Astrocyte of the hippocampus (primary cell): ENCODE data around the gene GLIS1.

Experiments
- DNase-seq: peaks from one replicate; pipeline ENCODE4 v3.0.0; 2011; ENCODE audit warnings: low read depth, low spot score

GLIS1 gene

DNA sequence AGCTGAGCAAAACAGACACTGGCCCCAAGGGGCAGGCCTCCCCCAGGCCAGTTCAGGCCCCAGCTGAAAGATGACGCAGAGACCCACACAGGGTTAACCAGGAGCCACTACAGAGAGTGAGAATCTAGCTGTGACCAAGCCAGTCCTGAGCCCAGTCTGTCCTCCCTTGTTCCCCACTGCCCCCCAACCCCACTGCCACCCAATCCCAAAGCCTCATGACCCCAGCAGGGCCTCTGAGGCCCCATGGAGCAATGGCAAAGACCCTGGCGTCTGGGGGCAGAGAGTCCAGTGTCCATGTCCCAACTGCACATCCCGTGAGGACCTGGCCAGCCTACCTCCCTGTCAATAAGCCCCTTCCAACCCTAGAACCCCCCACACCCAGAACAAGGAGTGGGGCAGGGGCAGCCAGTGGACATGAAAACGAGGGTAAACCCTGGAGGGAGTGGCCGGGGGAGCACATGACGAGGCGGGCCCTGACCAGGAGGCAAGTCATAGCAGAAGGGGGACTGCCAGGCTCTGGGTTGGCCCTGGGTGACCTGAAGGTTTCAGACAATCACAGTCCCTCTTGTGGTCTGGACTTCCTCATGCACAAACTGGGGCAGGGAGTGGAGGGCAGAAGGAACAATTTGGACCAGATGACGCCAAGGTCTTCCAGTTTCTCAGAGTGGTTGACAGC lies 100.5 kb downstream of the GLIS1 start:
- DNase-seq, result no peak

DNA sequence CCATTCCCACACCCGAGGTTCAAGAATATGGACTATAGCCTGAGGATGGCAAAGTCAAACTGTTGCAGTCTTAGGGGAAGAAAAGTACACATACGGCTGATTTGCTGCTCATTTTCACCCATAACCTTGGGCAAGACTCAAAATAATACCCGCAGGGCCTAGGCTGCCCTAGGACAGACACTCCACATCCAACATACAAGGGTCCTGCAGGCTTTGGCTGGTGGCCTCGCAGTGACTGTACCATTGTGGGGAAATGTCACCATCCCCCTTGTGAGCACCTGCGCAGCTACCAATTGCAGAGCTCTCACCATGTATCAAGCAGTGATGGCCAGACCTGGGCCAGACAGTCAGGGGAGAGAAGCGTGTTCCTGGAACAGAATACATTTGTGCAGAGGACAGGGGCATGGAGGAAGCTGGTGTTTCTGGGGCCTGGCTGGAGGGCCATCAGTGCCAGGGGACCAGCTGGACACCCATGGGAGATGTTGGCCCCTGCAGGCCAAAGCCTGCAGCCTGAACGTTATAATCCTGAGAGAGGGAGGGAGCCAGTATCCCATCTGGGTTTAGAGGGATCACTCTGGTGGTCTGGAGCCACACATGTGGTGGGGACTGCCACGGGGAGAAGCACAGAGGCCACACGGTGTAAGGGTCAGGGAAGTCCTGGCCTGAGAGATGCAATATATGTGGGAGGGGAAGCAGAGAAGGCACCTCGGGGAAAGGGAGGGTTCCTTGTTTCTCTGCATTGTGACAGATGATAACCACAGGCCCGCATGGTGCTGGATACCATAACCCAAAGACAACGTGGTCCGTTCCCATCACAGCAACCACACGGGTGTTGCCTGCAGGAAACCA lies 101.2 kb downstream of the GLIS1 start:
- DNase-seq, result no peak

DNA sequence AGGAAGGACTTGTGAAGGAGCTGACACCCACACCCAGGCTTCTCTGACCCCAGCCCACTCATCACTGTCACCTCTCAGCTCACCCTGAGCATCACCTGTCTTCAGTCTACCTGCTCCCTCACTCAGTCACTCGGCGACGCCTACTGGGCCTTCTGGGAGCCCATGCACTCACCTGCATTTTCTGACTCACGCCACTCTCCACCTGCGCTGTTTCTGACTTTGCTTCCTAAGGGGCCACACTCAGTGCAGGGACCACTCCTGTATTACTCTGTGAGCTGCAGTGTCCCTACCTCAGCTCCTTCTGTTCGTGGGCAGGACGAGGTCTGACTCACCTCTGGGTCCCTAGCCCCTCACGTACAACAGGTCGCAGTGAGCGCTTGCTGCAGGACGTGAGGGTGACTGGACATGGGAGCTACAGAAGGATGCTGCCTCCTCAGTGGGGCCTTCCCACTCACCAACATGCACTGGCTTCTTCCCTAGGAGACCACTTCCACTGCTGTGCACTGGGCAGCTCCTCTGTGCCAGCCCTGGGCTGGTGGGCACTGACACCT lies 102.3 kb downstream of the GLIS1 start:
- no peak for DNase-seq

DNA sequence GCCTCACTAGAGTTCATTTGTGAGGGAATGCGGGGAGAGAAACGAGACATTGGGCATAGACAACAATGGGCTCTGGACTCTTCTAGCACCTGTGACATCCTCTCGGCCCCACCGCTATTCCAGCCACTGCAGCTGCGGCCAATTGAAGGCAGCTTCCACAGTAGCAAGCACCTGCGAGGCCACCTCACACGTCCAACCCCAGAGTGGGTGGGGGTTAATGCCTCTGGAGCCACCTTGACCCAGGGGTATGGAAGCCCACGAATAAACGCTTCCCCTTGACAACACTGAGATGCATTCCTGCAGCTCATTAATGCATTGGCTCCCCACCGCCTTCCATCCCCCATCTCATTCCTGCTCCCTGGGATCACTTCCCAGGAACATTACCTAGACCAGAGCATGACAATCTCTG lies 104.4 kb downstream of the GLIS1 start:
- DNase-seq, result no peak

DNA sequence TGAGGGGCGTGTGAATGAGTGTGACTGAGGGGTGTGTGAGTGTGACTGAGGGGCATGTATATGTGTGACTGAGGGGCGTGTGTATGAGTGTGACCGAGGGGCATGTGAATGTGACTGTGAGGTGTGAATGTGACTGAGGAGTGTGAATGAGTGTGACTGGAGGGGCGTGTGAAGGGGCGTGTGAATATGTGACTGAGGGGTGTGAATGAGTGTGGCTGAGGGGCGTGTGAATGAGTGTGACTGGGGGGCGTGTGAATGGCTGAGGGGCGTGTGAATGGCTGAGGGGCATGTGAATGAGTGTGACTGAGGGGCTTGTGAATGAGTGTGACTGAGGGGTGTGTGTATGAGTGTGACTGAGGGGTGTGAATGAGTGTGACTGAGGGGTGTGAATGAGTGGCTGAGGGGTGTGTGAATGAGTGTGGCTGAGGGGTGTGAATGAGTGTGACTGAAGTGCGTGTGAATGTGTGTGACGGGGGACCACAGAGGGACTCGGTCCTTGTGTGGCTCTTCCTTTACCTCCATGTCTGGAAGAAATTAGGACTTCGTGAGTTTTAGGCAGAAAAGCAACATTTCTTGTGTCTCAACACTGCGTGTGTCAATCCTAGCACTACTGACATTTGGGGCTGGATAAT lies 105.8 kb downstream of the GLIS1 start:
- DNase-seq, result no peak

DNA sequence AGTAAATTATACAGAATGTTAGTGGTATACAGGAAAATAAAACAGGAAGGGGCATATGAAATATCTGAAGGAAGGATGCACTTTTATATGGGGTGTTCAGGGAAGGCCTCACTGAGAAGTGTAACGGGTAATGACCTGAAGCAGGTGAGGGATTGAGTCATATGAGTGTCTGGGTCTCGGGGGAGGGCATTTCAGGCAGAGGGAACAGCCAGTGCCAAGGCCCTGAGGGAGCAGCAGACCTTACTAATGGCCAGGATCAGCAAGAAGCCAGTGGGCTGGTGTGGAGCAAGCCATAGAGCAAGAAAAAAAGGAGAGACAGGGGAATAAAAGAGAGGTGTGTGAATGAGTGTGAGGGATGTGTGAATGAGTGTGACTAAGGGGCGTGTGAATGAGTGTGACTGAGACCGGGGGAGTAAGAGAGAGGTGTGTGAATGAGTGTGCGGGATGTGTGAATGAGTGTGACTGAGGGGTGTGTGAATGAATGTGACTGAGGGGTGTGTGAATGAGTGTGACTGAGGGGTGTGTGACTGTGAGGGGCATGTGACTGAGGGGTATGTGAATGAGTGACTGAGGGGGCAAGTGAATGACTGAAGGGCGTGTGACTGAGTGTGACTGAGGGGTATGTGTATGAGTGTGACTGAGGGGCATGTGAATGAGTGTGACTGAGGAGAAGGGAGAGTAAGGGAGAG lies 107.2 kb downstream of the GLIS1 start:
- no peak for DNase-seq

DNA sequence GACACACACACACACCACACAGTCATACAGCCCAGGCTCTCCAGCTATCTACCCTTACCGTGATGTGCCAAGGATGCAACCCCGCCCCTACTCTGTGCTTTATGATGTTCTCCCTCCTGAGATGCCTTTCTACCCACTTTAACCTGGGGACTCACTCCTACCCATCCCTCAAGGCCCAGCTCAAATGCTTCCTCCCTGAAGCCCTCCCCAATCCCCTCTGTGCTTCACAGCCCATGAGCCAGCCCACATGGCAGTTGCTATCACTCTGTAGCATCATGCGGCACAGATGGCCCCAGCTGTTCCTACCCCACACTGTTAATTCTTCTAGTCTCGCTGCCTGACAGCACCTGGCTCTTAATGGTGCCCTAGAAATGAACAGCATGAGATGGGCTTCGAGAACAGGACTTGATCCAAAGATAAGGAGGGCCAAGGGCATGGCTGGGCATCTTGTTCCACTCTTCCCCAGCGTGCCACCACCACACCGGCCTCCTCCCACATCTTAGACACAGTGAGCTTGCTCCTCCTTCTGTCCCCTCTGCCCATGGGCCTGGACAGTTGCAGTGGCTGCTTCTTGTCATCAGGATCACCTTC lies 109.8 kb downstream of the GLIS1 start:
- no peak for DNase-seq

DNA sequence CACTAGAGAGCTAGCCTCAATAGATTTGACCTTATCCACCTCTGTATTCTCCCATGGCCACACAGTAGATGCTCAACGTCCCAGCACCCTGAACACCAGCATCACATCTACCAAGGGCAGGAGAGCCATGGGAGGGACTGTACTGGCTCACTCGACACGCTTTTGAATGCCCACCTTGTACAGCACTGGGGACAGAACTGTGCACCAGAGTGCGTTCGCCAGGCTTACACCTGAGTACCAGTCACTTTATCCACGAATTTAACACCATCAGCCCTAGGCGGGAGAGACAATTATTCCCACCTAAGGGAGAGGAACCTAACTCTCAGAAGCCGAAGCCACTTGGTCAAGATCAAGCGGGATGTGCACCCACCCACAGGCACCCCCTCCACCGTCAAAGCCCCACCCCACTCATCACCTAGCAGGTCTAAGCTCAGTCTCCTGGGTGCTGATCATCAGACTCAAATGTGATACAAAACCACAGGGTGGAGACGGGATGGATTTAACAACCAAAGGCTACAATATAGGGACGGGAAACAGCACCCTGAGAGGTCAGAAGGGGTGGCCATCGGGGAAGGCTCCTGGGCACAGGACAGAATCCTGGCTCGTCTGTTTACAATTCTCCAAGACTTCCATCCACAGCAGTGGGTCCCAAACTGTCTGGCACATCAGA lies 110.5 kb downstream of the GLIS1 start:
- DNase-seq, result no peak

DNA sequence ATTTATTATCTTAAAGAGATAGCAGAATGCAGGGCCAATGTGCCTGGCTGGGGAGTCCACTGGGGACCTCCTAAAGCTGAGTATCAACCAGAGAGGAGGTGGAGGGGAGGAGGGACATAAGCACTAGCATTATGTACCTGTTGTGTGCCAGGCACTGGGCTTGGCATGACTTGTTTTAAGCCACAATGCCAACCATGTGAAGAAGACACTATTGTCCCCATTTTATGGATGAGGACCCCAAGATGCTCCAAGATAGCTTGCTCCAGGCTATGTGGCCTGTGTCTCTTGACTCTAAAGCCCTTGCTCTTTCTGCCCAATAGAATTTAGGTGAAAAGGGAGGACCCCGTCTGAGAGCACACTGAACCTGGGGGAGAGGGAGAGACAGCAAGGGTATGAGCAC lies 111.3 kb downstream of the GLIS1 start:
- no peak for DNase-seq

DNA sequence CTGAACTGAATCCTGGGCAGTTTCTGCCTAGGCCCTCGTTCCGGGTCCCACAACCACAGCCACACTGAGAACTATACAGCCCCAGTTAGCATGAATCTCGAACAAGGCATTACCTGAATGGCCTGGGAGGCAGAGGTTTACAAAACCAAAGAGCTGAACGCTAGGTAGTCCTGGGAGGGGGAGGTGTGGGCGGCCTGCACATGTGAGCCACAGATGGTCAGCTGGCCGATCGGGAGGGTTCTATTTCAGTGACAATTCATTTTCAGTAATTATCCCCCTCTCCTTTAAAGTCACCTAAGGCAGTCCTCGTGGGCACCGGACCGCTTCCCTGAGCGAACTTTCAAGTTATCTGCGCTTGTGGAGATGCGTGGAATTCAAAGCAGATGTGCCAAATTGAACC lies 111.9 kb downstream of the GLIS1 start:
- no peak for DNase-seq

DNA sequence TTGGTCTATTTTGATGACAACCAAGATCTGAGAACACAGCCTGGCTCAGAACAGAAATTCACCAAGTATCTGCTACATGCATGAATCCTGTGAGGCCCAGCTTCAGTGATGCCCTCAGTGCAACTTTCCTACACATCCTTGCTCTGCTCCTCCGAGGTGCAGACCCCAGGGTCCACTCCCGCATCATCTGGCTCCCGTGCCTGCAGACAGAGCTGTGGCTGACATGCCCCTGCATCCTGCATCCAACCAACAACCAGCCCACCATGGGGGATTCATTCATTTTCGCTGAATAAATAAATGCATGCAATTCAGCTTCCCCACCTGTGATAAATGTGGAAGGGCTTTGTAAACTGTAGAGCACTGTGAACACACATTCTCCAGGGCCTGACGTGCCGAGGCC lies 112.3 kb downstream of the GLIS1 start:
- no peak for DNase-seq

DNA sequence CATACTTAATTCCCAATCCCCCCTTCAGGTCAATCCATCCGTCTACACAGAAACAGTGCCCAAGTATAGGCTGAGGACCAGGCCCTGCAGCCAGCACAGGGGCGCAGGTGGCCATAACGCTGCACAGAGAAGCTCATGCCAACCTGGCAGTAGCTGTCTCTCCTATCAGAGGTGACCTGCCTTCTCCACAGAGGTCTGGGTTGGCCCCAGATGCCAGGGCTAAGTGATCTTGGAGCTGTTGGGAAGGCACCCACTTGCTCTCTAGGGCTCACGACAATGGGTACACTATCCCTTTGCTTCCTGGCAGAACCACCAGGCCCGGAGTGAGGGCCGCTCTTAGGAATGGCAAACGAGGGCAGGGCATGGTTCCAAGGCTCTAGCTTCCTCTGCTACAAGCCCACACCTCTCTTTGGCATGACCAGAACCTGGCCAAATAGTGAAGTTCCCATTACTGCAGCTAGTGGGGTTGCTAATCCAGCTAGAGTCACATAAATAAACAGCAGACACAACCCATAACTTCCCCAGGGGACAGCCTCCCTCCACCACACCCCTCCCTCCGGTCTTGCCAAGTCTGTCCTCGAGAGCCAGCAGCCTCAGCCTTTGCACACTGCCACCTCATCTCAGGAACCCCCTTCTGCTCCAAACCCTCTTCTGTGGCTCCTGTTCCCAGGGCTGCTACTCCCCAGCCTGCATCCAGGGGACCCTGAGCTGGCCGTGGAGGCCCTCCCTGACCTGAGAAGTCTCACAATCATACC lies 113.0 kb downstream of the GLIS1 start:
- DNase-seq, result no peak

DNA sequence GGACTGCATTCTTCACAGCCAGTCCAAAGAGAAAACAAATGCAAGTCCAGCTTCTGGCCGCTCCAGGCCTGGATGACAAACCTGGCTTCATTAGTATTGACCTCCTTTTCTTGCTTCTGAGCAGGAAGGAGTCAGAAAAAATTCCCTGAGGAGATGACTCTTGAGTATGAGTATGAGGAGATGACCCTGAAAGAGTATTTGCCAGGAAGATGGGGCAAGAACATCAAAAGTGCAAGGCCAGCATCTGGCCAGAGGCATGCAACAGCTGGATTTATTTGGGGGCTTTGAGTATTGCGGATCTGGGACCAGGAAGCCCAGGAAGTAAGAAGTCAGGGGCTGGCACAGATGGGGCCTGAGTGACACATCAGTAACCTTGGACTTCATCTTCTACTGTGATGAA lies 113.9 kb downstream of the GLIS1 start:
- no peak for DNase-seq

DNA sequence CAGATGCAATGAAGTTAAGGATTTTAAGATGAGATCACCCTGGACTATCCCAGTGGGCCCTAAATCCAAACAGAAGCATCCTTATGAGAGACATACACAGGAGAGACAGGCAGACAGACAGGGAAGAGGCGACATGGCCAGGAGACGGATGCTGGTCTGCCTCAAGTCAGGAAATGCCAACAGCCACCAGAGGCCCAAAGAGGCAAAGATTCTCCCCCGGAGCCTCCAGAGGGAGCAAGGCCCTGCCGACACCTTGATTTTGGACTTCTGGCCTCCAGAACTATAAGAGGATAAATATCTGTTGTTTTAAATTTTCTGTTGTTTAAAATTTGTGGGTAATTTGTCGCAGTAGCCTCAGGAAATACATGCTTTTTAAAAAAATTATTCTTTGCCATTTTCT lies 116.4 kb downstream of the GLIS1 start:
- DNase-seq, result no peak

DNA sequence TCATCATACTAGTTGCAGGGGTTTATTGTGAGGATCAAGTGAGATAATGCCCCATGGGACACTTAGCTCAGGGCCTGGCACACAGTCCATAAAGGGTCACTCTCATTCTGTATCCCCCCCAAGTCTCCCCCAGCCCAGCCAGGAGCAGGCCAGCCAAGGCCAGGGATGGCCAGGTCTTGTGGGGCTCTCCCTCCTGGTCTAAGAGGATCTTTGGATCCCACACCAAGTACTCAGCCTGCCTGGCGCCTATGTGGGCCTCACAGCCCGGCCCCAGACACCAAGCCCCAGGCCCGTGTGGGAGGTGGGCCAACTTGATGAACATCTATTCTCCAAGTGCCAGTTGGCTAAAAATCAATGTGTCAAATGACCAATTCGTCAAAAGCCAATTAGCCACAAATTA lies 117.8 kb downstream of the GLIS1 start:
- no peak for DNase-seq

DNA sequence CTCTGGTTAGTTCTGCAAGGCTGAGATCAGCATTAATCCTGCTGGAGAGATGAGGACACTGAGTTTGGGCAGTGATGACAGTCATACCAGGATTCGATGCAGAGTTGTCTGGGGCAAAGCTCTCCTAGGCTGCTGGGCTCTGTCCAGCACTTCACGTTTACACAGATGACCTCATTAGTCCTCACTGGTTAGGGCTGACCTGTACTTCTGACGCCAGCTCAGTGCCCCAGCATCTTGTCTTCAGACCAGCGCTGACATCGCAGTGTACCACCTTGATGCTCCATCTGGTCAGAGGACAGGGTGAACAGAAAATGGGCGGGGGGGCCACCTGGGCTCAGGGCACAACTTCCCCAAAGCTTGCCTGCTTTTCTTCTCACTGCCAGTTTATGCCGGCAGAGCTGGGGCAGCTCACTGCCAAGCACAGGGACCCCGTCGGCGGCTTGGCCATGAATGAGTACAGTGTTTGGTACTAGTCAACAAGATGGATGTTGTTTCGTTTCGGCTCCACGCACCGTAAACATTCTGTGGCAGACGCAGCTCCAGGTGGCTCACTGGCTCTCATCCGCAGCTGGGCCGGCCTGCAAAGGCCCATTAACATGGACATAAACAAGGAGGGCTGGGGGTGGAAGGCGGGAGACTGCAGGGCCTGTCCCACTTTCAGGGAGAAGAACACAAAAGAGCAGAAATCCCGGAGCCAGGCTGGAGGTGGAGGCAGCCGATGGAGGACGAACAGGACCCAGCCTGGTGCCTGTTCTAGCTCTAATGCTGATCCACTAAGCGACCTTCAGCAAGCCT lies 118.7 kb downstream of the GLIS1 start:
- peak; percentile 31 for DNase-seq

DNA sequence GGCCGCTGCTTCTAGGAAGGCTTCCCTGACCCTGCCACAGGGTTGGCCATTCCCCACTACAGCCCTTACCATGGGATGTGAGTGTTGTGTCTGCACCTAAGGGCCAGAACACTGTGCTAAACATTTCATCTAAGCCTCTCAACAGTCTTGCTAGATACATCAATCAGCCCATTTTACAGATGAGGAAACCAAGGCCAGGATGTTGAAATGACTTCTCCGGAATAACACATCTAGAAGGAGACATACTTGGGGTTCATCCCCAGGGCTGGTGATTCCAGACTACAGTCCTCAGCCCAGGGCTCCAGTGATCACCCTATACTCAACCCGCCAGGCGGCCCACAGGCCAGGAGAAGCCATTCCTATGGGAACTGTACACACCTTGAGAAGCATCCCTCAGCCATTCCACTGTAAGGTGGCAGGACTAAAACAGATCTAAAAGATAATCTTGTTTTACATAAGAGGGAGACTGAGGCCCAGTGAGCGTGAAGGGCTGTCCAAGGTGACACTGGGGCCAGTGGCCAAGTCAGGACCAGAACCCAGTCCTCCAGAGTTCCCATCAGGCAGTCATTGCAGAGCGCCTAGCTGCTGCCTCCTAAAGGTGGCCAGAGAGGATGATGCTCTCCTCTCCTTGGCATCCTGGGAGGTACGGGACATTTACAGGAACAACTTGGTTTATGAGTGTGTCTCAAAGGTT lies 119.5 kb downstream of the GLIS1 start:
- no peak for DNase-seq

DNA sequence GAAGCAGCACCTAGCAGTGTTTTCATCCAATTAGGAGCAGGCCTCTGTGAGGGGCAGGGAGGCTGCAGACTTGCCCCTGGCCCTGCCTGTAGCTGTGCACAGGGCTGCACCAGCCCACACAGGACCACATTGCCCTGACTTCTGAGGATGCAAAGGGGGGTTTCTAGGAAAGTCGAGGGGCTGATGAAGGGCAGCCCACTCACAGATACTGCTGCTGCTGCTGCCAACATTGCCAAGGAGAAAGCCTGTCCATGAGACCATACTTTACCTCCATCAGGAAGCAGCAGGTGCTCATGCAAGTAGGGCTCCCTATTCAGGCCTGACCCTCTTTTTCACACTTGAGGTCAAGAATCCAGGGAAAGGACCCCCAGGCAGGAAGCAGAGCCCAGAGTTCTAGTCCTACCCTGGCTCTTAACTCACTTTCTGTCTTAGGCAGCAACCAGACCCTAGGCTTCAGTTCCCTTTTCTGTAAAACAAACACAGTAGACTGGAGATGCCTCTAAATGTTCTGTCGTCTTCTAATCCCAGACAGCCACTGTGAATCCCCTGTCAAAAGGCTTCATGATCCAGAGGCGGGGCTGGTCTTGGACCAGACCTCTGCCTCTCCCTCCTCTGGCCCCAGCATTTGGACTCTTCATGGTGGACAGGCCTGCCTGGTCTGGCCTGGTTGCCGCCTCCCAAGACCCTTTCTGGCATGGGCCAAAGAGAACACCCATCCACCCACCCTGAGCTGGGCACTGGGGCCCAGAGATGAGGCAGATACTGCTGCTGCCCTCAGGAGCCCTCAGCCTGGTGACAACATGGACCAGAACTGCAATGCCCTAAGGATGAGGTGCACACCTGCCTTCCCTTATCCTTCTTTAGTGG lies 120.2 kb downstream of the GLIS1 start:
- DNase-seq, result no peak
